HCT116 (cell line): ENCODE measurements around the gene THSD7A. TPM values are rescaled to one million over a fixed set of nuclear protein-coding genes. Genes with fewer than 3 reads are reported as not detected.

Experiments
- ATAC-seq: fragments of 200-7000 bp; cut with Tn5 transposase; 2 replicates; pipeline ENCODE4 v1.9.1; 2020; ENCODE audit warnings: mild to moderate bottlenecking, moderate library complexity
- BruUV-seq: library from RNA; stranded (reverse); fragments of 400-500 nt; replicated peaks from 2 replicates; lab custom pipeline; 2021; lab: Mats Ljungman, UMichigan
- CTCF ChIA-PET: fragments of 300-600 bp; sonication (Branson Sonifier 250); formaldehyde crosslinking; loops from one replicate; lab custom pipeline; 2021; ENCODE audit warnings: antibody characterized with exemption; lab: Charles Lee
- POLR2A ChIA-PET: fragments of 300-600, 350-600 bp; sonication (Branson Sonifier 250); formaldehyde crosslinking; loops from one replicate; lab custom pipeline; 2021; ENCODE audit warnings: antibody characterized with exemption; lab: Charles Lee
- RAD21 ChIA-PET, 2 experiments: fragments of 300-600 bp; sonication (Branson Sonifier 250); formaldehyde crosslinking; loops; one replicate each; lab custom pipeline; 2023; ENCODE audit warnings: low total read pairs in 2 of 2; ENCODE audit not compliant: uncharacterized antibody in 2 of 2, unreplicated experiment in 2 of 2, low non-redundant PET in 1 of 2; lab: Charles Lee
- DNase-seq: peaks from one replicate; pipeline ENCODE4 v3.0.0-alpha.2; 2010; ENCODE audit warnings: low read depth, low spot score
- H2AFZ ChIP-seq: fragments of 200-600 bp; shearing (Covaris generic), sonication (generic); 2 replicates; pipeline ENCODE4 v1.6.1; 2017; ENCODE audit warnings: low read depth, mixed run types, mixed read lengths, antibody characterized with exemption, low read length; ENCODE audit not compliant: poor library complexity, severe bottlenecking
- H3K27ac ChIP-seq: 2 replicates; pipeline ENCODE4 v1.5.1; 2012; ENCODE audit warnings: low read depth, low read length
- H3K27me3 ChIP-seq: fragments of 200-600 bp; sonication (generic); 2 replicates; pipeline ENCODE4 v1.6.1; 2016; ENCODE audit warnings: mixed run types, low read length, mixed read lengths; ENCODE audit not compliant: insufficient read depth
- H3K36me3 ChIP-seq, 2 experiments: fragments of 200-500 bp in 1 of 2; fragments of 200-600 bp in 1 of 2; sonication (Bioruptor generic) in 1 of 2; sonication (generic) in 1 of 2; 2 replicates each; pipeline versions ENCODE4 v1.5.1 to v1.6.1; 2014 to 2016; ENCODE audit warnings: low read length in 2 of 2, inconsistent platforms in 1 of 2, mixed read lengths in 1 of 2, mixed run types in 1 of 2; ENCODE audit not compliant: insufficient read depth in 2 of 2, control insufficient read depth in 1 of 2
- H3K4me1 ChIP-seq, 2 experiments: fragments of 200-600 bp in 1 of 2; sonication (generic) in 1 of 2; 2 replicates each; pipeline versions ENCODE4 v1.5.1 to v1.6.1; 2012 to 2017; ENCODE audit warnings: low read length in 2 of 2, inconsistent platforms in 1 of 2, mild to moderate bottlenecking in 1 of 2, mixed read lengths in 1 of 2, mixed run types in 1 of 2, moderate library complexity in 1 of 2; ENCODE audit not compliant: insufficient read depth in 2 of 2, control insufficient read depth in 1 of 2
- H3K4me2 ChIP-seq: fragments of 200-600 bp; sonication (generic); 2 replicates; pipeline ENCODE4 v1.6.1; 2017; ENCODE audit warnings: mixed run types, low read length, mixed read lengths
- H3K4me3 ChIP-seq, 2 experiments: fragments of 200-600 bp in 1 of 2; sonication (generic) in 1 of 2; replicated peaks in 1 of 2; 2 replicates each; pipeline ENCODE4 v1.5.1; 2011 to 2016; ENCODE audit warnings: low read length in 2 of 2, control low read depth in 1 of 2, low read depth in 1 of 2, mild to moderate bottlenecking in 1 of 2, mixed read lengths in 1 of 2, mixed run types in 1 of 2
- H3K79me2 ChIP-seq: fragments of 200-600 bp; sonication (generic); 2 replicates; pipeline ENCODE4 v1.6.1; 2017; ENCODE audit warnings: mild to moderate bottlenecking, mixed run types, low read length, moderate library complexity, mixed read lengths; ENCODE audit not compliant: insufficient read depth
- H3K9ac ChIP-seq: fragments of 200-600 bp; sonication (generic); 2 replicates; pipeline ENCODE4 v1.6.1; 2016; ENCODE audit warnings: low read length, mixed read lengths
- H3K9me2 ChIP-seq: fragments of 200-600 bp; sonication (generic), shearing (Covaris generic); 2 replicates; pipeline ENCODE4 v1.6.1; 2017; ENCODE audit warnings: mixed run types, mild to moderate bottlenecking, moderate library complexity; ENCODE audit not compliant: insufficient read depth
- H3K9me3 ChIP-seq, 2 experiments: fragments of 200-500 bp in 1 of 2; fragments of 200-600 bp in 1 of 2; sonication (Bioruptor generic) in 1 of 2; sonication (generic) in 1 of 2; 2 replicates each; pipeline ENCODE4 v1.6.1; 2014 to 2017; ENCODE audit warnings: low read length in 2 of 2, mixed read lengths in 2 of 2, inconsistent platforms in 1 of 2, low read depth in 1 of 2, mild to moderate bottlenecking in 1 of 2, mixed run types in 1 of 2, moderate library complexity in 1 of 2; ENCODE audit not compliant: control insufficient read depth in 1 of 2, insufficient read depth in 1 of 2
- H4K20me1 ChIP-seq: fragments of 200-600 bp; sonication (generic), shearing (Covaris generic); 2 replicates; pipeline ENCODE4 v1.6.1; 2017; ENCODE audit warnings: mixed run types, mild to moderate bottlenecking, moderate library complexity; ENCODE audit not compliant: insufficient read depth
- ATF3 ChIP-seq: IDR thresholded peaks from 2 replicates; pipeline ENCODE4 v1.6.1; 2012
- EZH2 ChIP-seq: fragments of 200-600 bp; sonication (generic); IDR thresholded peaks from 2 replicates; pipeline ENCODE4 v1.6.1; 2017; ENCODE audit warnings: antibody characterized with exemption, mixed run types
- FOSL1 ChIP-seq: IDR thresholded peaks from 2 replicates; pipeline ENCODE4 v1.6.1; 2012; ENCODE audit warnings: low read depth
- POLR2A ChIP-seq: IDR thresholded peaks from 2 replicates; pipeline ENCODE4 v1.7.0; 2011; ENCODE audit warnings: borderline replicate concordance; ENCODE audit not compliant: insufficient read depth, insufficient read length; ENCODE audit errors: extremely low read depth
- RAD21 ChIP-seq: IDR thresholded peaks from 2 replicates; pipeline ENCODE4 v1.6.1; 2012; ENCODE audit warnings: low read depth, mild to moderate bottlenecking
- ZNF274 ChIP-seq: fragments of 200-500 bp; sonication (Bioruptor generic); IDR thresholded peaks from 2 replicates; pipeline ENCODE4 v1.6.1; 2014; ENCODE audit warnings: mild to moderate bottlenecking, low read depth, low read length, inconsistent platforms
- intact Hi-C: fragments of 100-400 bp; cut with micrococcal nuclease; formaldehyde crosslinking; loops from 2 replicates; pipeline ENCODE4 v1.10.0; 2022
- total RNA-seq: library from RNA; stranded (reverse); gene quantifications from one replicate; pipeline ENCODE4 v1.2.1, GENCODE V29; 2021; ENCODE audit not compliant: unreplicated experiment
- TF ChIP-seq, protein P1 (sequence below): IDR thresholded peaks from 2 replicates; pipeline ENCODE4 v1.6.1; 2011; ENCODE audit warnings: mild to moderate bottlenecking, low read length, moderate library complexity; ENCODE audit not compliant: insufficient replicate concordance; ENCODE audit errors: extremely low read depth

The THSD7A gene
- total RNA-seq, 1 experiment from 2014 or later: 0.05 TPM

GRCh38 chr7:11335947-11336346 lies 496.1 kb downstream of the THSD7A start:
- intact Hi-C loops: no loop called here
- TF ChIP-seq EZH2 (no peak), RAD21 (no peak)
- H4K20me1 ChIP-seq: no peaks in the 10 kb centered on the region
- no peaks in the 10 kb centered on the region for H3K9me3 ChIP-seq
- H3K4me2 ChIP-seq: no peak overlapping the region
- RAD21 ChIA-PET: no interaction called here
- H3K79me2 ChIP-seq: no peaks in the 10 kb centered on the region
- CTCF ChIA-PET: no interaction called here
- no peak overlapping the region for H3K4me3 ChIP-seq
- no peak for ATAC-seq
- BruUV-seq: no TSS peak
- no peaks in the 10 kb centered on the region for H3K9me2 ChIP-seq
- no peak overlapping the region for H2AFZ ChIP-seq
- no peak overlapping the region for H3K9ac ChIP-seq
- no peak overlapping the region for H3K27ac ChIP-seq
- H3K4me1 ChIP-seq: no peaks in the 10 kb centered on the region
- no peak for DNase-seq
- POLR2A ChIA-PET: no interaction called here
- H3K27me3 ChIP-seq: no peaks in the 10 kb centered on the region
- H3K36me3 ChIP-seq: no peaks in the 10 kb centered on the region

GRCh38 chr7:11332865-11333228 lies 499.2 kb downstream of the THSD7A start:
- no peak overlapping the region for H2AFZ ChIP-seq
- CTCF ChIA-PET: no interaction called here
- DNase-seq: no peak

More at GRCh38 chr7:11332865-11333228, 499.2 kb downstream of the THSD7A start:
- no peaks in the 10 kb centered on the region for H3K36me3 ChIP-seq
- POLR2A ChIA-PET: no interaction called here
- no peaks in the 10 kb centered on the region for H3K9me2 ChIP-seq
- TF ChIP-seq ATF3 (no peak), FOSL1 (no peak), POLR2A (no peak), ZNF274 (no peak)
- TF ChIP-seq, protein P1, sequence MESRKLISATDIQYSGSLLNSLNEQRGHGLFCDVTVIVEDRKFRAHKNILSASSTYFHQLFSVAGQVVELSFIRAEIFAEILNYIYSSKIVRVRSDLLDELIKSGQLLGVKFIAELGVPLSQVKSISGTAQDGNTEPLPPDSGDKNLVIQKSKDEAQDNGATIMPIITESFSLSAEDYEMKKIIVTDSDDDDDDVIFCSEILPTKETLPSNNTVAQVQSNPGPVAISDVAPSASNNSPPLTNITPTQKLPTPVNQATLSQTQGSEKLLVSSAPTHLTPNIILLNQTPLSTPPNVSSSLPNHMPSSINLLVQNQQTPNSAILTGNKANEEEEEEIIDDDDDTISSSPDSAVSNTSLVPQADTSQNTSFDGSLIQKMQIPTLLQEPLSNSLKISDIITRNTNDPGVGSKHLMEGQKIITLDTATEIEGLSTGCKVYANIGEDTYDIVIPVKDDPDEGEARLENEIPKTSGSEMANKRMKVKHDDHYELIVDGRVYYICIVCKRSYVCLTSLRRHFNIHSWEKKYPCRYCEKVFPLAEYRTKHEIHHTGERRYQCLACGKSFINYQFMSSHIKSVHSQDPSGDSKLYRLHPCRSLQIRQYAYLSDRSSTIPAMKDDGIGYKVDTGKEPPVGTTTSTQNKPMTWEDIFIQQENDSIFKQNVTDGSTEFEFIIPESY: no peak
- H3K4me2 ChIP-seq: no peak overlapping the region
- H3K4me3 ChIP-seq: no peak overlapping the region
- H3K79me2 ChIP-seq: no peaks in the 10 kb centered on the region
- intact Hi-C loops: no loop called here
- no peaks in the 10 kb centered on the region for H3K9me3 ChIP-seq
- no peak overlapping the region for H3K27ac ChIP-seq
- RAD21 ChIA-PET: no interaction called here
- no peak overlapping the region for H3K9ac ChIP-seq
- BruUV-seq: no TSS peak
- H4K20me1 ChIP-seq: no peaks in the 10 kb centered on the region
- H3K27me3 ChIP-seq: peaks cover 5% of the 10 kb centered on the region; the same call in 1 of the 2 replicates
- no peak for ATAC-seq
- no peaks in the 10 kb centered on the region for H3K4me1 ChIP-seq
